GM23338 (cell line): ENCODE results near the gene SHB. TPM values are rescaled to one million over a fixed set of nuclear protein-coding genes. Genes with fewer than 3 reads are reported as not detected.

ENCODE experiments used
- ATAC-seq: fragments of 200-7000 bp; cut with Tn5 transposase; 3 replicates; pipeline ENCODE4 v1.9.1; 2020
- DNase-seq: peaks from one replicate; pipeline ENCODE4 v3.0.0-alpha.2; 2015; ENCODE audit warnings: low spot score
- H2AFZ ChIP-seq: fragments of 200-600 bp; sonication (generic); 2 replicates; pipeline ENCODE4 v1.8.0; 2016; ENCODE audit warnings: antibody characterized with exemption, mild to moderate bottlenecking, moderate library complexity
- H3F3A ChIP-seq: fragments of 200-600 bp; sonication (generic); replicated peaks from 2 replicates; pipeline ENCODE4 v1.8.0; 2017; ENCODE audit warnings: antibody characterized with exemption, mixed run types, low read depth
- H3K27ac ChIP-seq: fragments of 200-600 bp; sonication (generic); 2 replicates; pipeline ENCODE4 v1.6.1; 2016; ENCODE audit warnings: low read depth
- H3K27me3 ChIP-seq: fragments of 200-600 bp; sonication (generic); 2 replicates; pipeline ENCODE4 v1.8.0; 2016; ENCODE audit warnings: mild to moderate bottlenecking, mixed run types, moderate library complexity; ENCODE audit not compliant: insufficient read depth
- H3K36me3 ChIP-seq: fragments of 200-600 bp; sonication (generic); 2 replicates; pipeline ENCODE4 v1.8.0; 2016; ENCODE audit warnings: mild to moderate bottlenecking; ENCODE audit not compliant: insufficient read depth
- H3K4me1 ChIP-seq: fragments of 200-600 bp; sonication (generic); 2 replicates; pipeline ENCODE4 v1.8.0; 2016; ENCODE audit warnings: mild to moderate bottlenecking, moderate library complexity; ENCODE audit not compliant: insufficient read depth
- H3K4me2 ChIP-seq: fragments of 200-600 bp; sonication (generic); 2 replicates; pipeline ENCODE4 v1.7.1; 2017; ENCODE audit warnings: mixed run types
- H3K4me3 ChIP-seq: fragments of 200-600 bp; sonication (generic); 2 replicates; pipeline ENCODE4 v1.6.1; 2016; ENCODE audit warnings: mixed run types
- H3K79me2 ChIP-seq: fragments of 200-600 bp; sonication (generic); replicated peaks from 2 replicates; pipeline ENCODE4 v1.8.0; 2017; ENCODE audit warnings: mild to moderate bottlenecking; ENCODE audit not compliant: insufficient read depth
- H3K9me2 ChIP-seq: fragments of 200-600 bp; sonication (generic); 2 replicates; pipeline ENCODE4 v1.8.0; 2017; ENCODE audit not compliant: insufficient read depth
- H4K20me1 ChIP-seq: fragments of 200-600 bp; sonication (generic); replicated peaks from 2 replicates; pipeline ENCODE4 v1.8.0; 2017; ENCODE audit warnings: mild to moderate bottlenecking; ENCODE audit not compliant: insufficient read depth
- H3K27ac Mint-ChIP-seq: 2 replicates; pipeline ENCODE4 v1.8.0; 2020; ENCODE audit warnings: inconsistent platforms, mild to moderate bottlenecking, moderate library complexity, mixed read lengths
- H3K27me3 Mint-ChIP-seq: 3 replicates; pipeline ENCODE4 v1.8.0; 2022; ENCODE audit warnings: low read depth, mild to moderate bottlenecking, moderate library complexity, mixed read lengths, inconsistent platforms; ENCODE audit not compliant: insufficient read depth, poor library complexity
- H3K36me3 Mint-ChIP-seq: 3 replicates; pipeline ENCODE4 v1.8.0; 2021; ENCODE audit warnings: low read depth, mild to moderate bottlenecking, inconsistent platforms, moderate library complexity, mixed read lengths
- H3K4me1 Mint-ChIP-seq: 3 replicates; pipeline ENCODE4 v1.8.0; 2020; ENCODE audit warnings: mild to moderate bottlenecking, inconsistent platforms, mixed read lengths
- H3K4me3 Mint-ChIP-seq: 3 replicates; pipeline ENCODE4 v1.8.0; 2021; ENCODE audit warnings: moderate library complexity, mild to moderate bottlenecking, inconsistent platforms, mixed read lengths
- H3K9me3 Mint-ChIP-seq: 3 replicates; pipeline ENCODE4 v1.8.0; 2020; ENCODE audit warnings: moderate library complexity, mild to moderate bottlenecking, inconsistent platforms, mixed read lengths
- CREB1 ChIP-seq: fragments of 250-450 bp; sonication (Bioruptor Pico); IDR thresholded peaks from 2 replicates; pipeline ENCODE4 v1.5.0; 2020; ENCODE audit warnings: low read depth, mild to moderate bottlenecking, moderate library complexity
- CTCF ChIP-seq, 2 experiments: fragments of 200-600 bp in 1 of 2; sonication (generic) in 1 of 2; conservative IDR thresholded peaks; 2 replicates each; pipeline versions ENCODE4 v1.5.1 to v1.6.1; 2016 to 2017; ENCODE audit warnings: antibody characterized with exemption in 2 of 2, low read depth in 2 of 2, mild to moderate bottlenecking in 2 of 2, moderate library complexity in 1 of 2
- ETS1 ChIP-seq: IDR thresholded peaks from 2 replicates; pipeline ENCODE4 v1.6.1; 2016; ENCODE audit warnings: antibody characterized with exemption
- EZH2 ChIP-seq: fragments of 200-600 bp; sonication (generic); IDR thresholded peaks from one replicate; pipeline ENCODE4 v1.8.0; 2017; ENCODE audit warnings: antibody characterized with exemption, mild to moderate bottlenecking, low read depth; ENCODE audit not compliant: unreplicated experiment
- EZH2phosphoT487 ChIP-seq: fragments of 200-600 bp; sonication (generic); IDR thresholded peaks from one replicate; pipeline ENCODE4 v1.8.1; 2018; ENCODE audit warnings: antibody characterized with exemption; ENCODE audit not compliant: unreplicated experiment
- NANOG ChIP-seq: IDR thresholded peaks from 2 replicates; pipeline ENCODE4 v1.6.1; 2016; ENCODE audit warnings: antibody characterized with exemption, borderline replicate concordance
- POLR2AphosphoS5 ChIP-seq: IDR thresholded peaks from 2 replicates; pipeline ENCODE4 v1.6.1; 2016; ENCODE audit warnings: antibody characterized with exemption, low read depth
- REST ChIP-seq: IDR thresholded peaks from one replicate; pipeline ENCODE4 v1.6.1; 2018; ENCODE audit warnings: antibody characterized with exemption; ENCODE audit not compliant: unreplicated experiment
- STAT1 ChIP-seq: IDR thresholded peaks from one replicate; pipeline ENCODE4 v1.6.1; 2016; ENCODE audit warnings: antibody characterized with exemption; ENCODE audit not compliant: unreplicated experiment
- polyA plus RNA-seq: library from polyadenylated mRNA; unstranded; fragments of >200 nt; fragmentation: Nextera tagmentation; extraction: Ambion mirVana; gene quantifications from 2 replicates; pipeline ENCODE4 v1.2.1, GENCODE V29; 2016
- total RNA-seq: library from RNA; depleted of rRNA; stranded (reverse); fragments of >200 nt; shearing (Covaris generic); gene quantifications from 2 replicates; pipeline ENCODE4 v1.2.3, GENCODE V29; 2014

The SHB gene
- total and polyA plus RNA-seq, 2 experiments from 2014 or later, result 1.5 to 14.0 TPM

- Histone ChIP-seq H4K20me1 (no peaks in the 10 kb centered on the region; the same call in 1 of the 2 replicates), H3K79me2 (peaks cover 29% of the 10 kb centered on the region)
- no peak overlapping the region; the same call in 1 of the 2 replicates for H3K27ac Mint-ChIP-seq
These were observed 39.0 kb downstream of the SHB start for GRCh38 chr9:38029915-38030638.

More at GRCh38 chr9:38029915-38030638, 39.0 kb downstream of the SHB start:
- DNase-seq, result no peak
- no peak for ATAC-seq
- Mint-ChIP-seq H3K4me3 (no peak overlapping the region), H3K27me3 (peaks cover 6% of the 10 kb centered on the region), H3K4me1 (peaks cover 29% of the 10 kb centered on the region), H3K9me3 (no peaks in the 10 kb centered on the region), H3K36me3 (no peaks in the 10 kb centered on the region)
- Histone ChIP-seq H2AFZ (no peak overlapping the region), H3K4me2 (no peak overlapping the region), H3K9me2 (no peaks in the 10 kb centered on the region), H3K27me3 (no peaks in the 10 kb centered on the region), H3K36me3 (no peaks in the 10 kb centered on the region), H3F3A (no peaks in the 10 kb centered on the region), H3K4me1 (peaks cover 23% of the 10 kb centered on the region), H3K4me3 (no peak overlapping the region), H3K27ac (no peak overlapping the region)
- no peak for TF ChIP-seq POLR2AphosphoS5
- no peak for TF ChIP-seq CREB1 (CRISPR knock-in tag)
- TF ChIP-seq NANOG, result no peak
- no peak for TF ChIP-seq EZH2
- TF ChIP-seq REST, result no peak
- no peak for TF ChIP-seq STAT1
- no peak for TF ChIP-seq EZH2phosphoT487
- TF ChIP-seq ETS1, result no peak
- TF ChIP-seq CTCF (conservative IDR thresholded peaks at IDR 0.05; ENCODE audit: low read depth in 2 of 2), result no peak
